ENCODE results near the gene FARP1.

The FARP1 gene

DNA sequence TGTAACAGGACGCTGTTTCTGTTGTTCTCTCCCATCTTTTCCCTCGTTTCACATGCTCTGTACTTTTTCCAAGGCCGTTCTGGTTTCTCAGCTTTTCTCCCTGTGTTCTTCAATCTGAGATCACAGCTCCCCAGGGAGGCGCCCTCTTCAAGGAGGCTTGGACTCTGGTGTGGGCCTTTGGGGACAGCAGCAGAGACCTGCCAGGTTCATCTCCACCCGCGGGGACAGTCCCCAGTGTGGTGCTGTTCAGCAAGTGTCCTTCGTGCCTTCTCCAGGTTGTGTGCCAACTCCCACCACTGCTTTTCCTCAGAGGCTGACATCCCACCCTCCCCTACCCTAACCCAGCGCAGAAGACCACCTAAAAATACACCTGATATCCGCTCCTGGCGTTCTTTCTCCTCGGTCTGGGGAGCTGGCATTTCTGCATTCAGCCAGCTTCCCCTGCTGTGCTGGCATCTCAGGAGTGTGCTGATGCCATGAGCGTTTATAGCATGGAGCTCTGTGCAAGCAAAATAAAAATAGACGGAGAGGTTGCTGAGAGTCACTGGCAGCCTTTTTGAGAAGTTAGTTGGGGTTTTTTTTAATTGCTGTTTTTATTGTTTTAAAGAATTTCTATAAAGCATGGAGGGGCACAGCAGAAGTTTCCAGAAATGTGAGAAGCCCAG lies 284.6 kb downstream of the FARP1 start:
- no peak for DNase-seq (ENCODE audit: low read depth in 3 of 3)

GRCh38 chr13:98428256-98428966 lies 285.5 kb downstream of the FARP1 start:
- no peak for DNase-seq (ENCODE audit: low read depth in 3 of 3)

DNA sequence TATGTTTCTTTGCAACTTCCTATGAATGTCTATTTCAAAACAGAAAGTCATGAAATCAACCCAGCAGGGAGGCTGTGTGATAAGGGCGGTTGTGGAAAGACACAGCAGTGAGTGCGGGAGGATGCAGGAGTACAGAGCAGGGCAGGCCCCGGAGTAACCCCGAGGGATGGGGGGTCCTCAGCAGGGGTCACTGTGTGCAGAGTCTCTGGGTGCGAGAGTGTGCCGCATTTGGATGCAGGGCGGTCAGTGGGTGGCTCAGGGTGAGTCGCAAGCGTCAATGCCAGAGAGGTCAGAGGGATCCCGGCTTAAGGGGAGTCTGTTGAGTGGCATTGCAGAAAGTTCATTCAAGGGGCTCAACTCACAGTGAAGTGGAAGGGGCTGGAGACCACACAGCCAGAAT lies 286.2 kb downstream of the FARP1 start:
- no peak for DNase-seq (ENCODE audit: low read depth in 3 of 3)

DNA sequence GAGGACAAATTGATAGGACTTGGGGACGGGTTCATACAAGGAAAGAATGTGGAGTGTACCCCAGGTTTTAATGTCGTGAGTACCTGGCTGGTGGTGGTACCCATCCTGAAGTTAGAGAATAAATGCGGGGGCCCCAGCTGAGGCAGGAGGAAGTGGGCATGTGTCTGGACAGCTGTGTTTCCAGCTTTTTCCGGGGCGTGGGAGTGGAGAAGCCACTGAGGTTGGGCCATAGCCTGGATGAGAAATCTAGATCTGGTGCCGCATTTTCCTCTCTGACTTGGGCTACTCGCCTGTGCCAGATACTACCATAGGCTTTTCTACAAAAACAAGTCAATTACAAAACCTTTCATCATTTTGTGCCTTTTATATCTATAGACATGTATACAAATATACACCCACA lies 286.6 kb downstream of the FARP1 start:
- DNase-seq (ENCODE audit: low read depth in 3 of 3), result no peak

DNA sequence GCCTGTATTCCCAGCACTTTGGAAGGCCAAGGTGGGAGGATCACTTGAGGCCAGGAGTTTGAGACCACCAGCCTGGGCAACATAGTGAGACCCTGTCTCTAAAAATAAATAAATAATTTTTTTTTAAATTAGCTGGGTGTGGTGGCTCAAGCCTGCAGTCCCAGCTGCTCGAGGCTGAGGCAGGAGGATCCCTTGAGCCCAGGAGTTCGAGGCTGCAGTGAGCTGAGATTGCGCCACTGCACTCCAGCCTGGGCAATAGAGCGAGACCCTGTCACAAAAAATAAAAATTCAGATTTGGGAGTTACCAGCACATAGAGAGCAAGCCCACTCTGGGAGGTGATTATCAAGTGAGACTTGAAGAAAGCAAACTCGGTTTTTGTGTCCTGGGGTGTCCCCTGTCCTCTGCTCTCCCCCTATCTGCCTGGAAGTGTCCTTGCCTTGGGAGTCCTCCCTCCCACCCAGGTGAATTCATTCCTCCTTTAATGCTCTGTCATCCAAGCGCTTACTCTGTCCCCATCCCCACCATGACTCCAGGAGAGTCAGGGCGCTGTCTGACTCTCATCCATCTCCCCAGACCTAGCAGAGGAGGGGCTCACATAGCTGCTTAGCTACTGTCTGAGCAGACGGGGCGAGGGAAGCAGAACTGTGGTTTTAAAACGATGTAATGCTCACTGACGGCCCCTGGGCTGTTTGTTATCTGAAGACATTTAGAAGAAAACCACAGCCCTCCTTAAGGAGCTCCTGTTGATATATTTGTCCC lies 287.3 kb downstream of the FARP1 start:
- no peak for DNase-seq (ENCODE audit: low read depth in 3 of 3)

DNA sequence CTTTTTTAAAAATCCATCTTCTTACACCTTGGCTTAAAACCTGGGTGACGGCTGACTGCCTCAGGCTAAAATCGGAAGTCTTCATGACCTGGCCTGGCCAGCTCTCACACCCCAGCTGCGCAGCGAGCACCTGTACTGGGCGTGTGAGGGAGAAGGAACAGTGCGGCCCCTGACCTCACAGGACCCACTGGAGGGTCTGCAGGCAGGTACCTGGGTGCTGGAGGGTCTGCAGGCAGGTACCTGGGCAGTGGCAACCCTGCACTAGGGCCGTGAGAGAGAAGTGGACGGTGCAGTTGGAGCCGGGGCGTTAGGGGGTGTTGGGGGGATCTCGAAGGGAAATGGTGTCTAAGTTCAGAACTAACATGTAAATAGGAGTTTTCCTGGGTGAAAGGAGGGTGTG lies 289.7 kb downstream of the FARP1 start:
- DNase-seq (ENCODE audit: low read depth in 3 of 3), result no peak

DNA sequence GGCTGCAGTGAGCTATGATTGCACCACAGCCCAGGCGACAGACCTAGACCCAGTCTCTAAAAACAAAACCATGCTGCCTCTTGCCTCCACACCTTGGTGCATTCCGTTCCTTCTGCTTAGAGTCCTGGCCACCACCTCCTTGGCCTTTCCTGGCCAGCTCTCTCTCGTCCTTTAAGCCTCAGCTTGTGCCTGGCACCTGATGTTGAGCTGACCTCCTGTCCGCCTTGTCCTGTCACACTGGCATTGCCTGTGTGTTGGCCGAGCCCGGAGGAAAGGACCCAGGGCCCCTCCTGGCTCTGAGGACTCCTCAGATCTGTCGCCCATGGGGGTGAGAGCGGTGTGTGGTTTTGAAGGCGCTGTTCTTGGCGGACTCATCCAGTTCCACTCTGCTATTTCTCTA lies 290.8 kb downstream of the FARP1 start:
- DNase-seq (ENCODE audit: low read depth in 3 of 3), result no peak

- DNase-seq (ENCODE audit: low read depth in 3 of 3), result no peak
Measured at GRCh38 chr13:98434060-98434459, 291.2 kb downstream of the FARP1 start.

- no peak for DNase-seq (ENCODE audit: low read depth in 3 of 3)
Measured at GRCh38 chr13:98435376-98435775, 292.5 kb downstream of the FARP1 start.

DNA sequence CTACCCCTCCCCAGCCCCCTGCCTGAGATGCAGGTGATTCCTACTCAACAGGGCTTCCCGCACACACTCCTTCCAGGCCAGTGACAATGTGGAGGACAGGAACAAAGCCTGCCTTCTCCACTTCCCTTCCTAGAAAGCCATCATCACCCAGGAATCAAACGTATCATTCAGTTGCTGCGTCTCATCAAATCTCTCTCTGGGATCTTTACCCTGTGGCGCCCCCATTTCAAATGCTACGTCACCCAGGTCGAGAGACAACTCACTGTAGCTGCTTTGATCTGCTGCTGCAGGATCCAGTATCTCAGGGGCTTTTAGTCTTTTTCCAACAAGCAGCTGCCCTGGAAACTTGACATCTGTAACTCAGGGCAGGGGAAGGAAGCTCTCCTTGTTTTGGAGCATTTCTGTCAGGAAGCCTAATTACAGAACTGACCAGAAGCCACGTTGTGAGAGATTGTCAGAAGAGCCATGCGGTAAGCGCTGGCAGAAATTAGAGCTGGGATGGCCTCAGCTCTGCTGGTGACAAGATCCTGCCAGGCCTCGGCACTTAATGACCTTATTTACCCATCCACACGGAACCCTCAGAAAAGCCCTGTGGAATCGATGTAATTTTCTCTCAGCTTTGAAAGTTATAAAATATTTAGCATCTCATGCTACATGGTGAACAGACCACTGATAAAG lies 293.5 kb downstream of the FARP1 start:
- DNase-seq (ENCODE audit: low read depth in 3 of 3), result no peak

- DNase-seq (ENCODE audit: low read depth in 3 of 3), result no peak
Measured at GRCh38 chr13:98438246-98439125, 295.6 kb downstream of the FARP1 start.

GRCh38 chr13:98439126-98439828 lies 296.4 kb downstream of the FARP1 start:
- no peak for DNase-seq (ENCODE audit: low read depth in 3 of 3)

DNA sequence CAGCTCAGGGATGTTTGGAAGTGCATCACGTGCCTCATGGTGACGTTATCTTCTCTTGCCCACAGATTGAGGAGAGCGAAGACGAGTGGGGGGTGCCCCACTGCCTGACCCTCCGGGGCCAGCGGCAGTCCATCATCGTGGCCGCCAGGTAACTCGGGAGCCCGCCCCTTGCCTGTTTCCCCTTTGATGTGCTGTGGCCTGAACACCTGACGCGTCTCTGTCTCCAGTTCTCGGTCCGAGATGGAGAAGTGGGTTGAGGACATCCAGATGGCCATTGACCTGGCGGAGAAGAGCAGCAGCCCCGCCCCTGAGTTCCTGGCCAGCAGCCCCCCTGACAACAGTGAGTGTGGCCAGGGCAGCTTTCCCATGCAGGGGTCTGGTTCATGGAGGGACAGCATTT lies 297.0 kb downstream of the FARP1 start:
- no peak for DNase-seq (ENCODE audit: low read depth in 3 of 3)

- no peak for DNase-seq (ENCODE audit: low read depth in 3 of 3)
Measured at GRCh38 chr13:98440390-98441055, 297.6 kb downstream of the FARP1 start.

- no peak for DNase-seq (ENCODE audit: low read depth in 3 of 3)
Measured at GRCh38 chr13:98441056-98441676, 298.3 kb downstream of the FARP1 start.

- no peak for DNase-seq (ENCODE audit: low read depth in 3 of 3)
Measured at GRCh38 chr13:98442391-98443230, 299.7 kb downstream of the FARP1 start.

- DNase-seq (ENCODE audit: low read depth in 3 of 3), result no peak
Measured at GRCh38 chr13:98443329-98443728, 300.4 kb downstream of the FARP1 start.

GRCh38 chr13:98443800-98444325 lies 301.0 kb downstream of the FARP1 start:
- DNase-seq (ENCODE audit: low read depth in 3 of 3), result no peak

Data from stimulated activated CD4-positive, alpha-beta T cell treated with anti-CD3 and anti-CD28 coated beads, TNF-alpha, amount 100 ng/mL, for 4 hours (primary cell).